Pancreas (tissue), 10 donors: Measurements from ENCODE around the gene TRIM16. TPM values are rescaled to one million over a fixed set of nuclear protein-coding genes. Genes with fewer than 3 reads are reported as not detected.
A peak's percentile ranks its signal among the peaks of the same experiment; 100 is the strongest.

Experiments
- ATAC-seq, 4 donors: fragments of 200-7000 bp; cut with Tn5 transposase; one replicate each; pipeline versions ENCODE4 v1.8.0 to v1.9.1; 2020; ENCODE audit warnings: mild to moderate bottlenecking in 4 of 4, moderate library complexity in 4 of 4
- DNase-seq, 6 donors: peaks; one replicate each; pipeline ENCODE4 v3.0.0-alpha.2; 2020
- FAIRE-seq: peaks from 2 replicates; lab custom pipeline; 2012; peaks lifted over from hg19 to GRCh38; lab: Jason Lieb, UNC
- H3K27ac ChIP-seq, 4 donors: fragments of 200-600 bp; sonication (generic); 1 replicate in 3 of 4; 2 replicates in 1 of 4; pipeline versions ENCODE4 v1.5.0 to v1.8.0; 2020
- H3K27me3 ChIP-seq, 4 donors: fragments of 200-600 bp; one replicate each; pipeline ENCODE4 v1.8.0; 2021
- H3K36me3 ChIP-seq, 3 donors: fragments of 200-600 bp; sonication (generic) in 1 of 3; one replicate each; pipeline versions ENCODE4 v1.5.0 to v1.8.0; 2020 to 2021
- H3K4me1 ChIP-seq, 3 donors: fragments of 200-600 bp; one replicate each; pipeline ENCODE4 v1.8.0; 2021
- H3K4me3 ChIP-seq, 4 donors: fragments of 200-600 bp; sonication (generic) in 2 of 4; one replicate each; pipeline versions ENCODE4 v1.5.0 to v1.8.0; 2020 to 2021
- H3K9me3 ChIP-seq, 4 donors: fragments of 200-600 bp; one replicate each; pipeline ENCODE4 v1.8.0; 2021
- WGBS, 2 donors: extraction: QIAGEN DNeasy Blood & Tissue Kit; methylation state at CpG; one replicate each; pipeline ENCODE4 v1.1.7; 2013; 5-methylcytosine and 5-hydroxymethylcytosine counted together
- intact Hi-C, 3 donors: fragments of 100-400 bp; cut with DNase I; formaldehyde crosslinking; loops; one replicate each; pipeline versions ENCODE4 v1.11.1 to v1.14.2; 2022
- polyA plus RNA-seq, 2 donors: library from polyadenylated mRNA; stranded (reverse); fragments of 200-250 nt; gene quantifications; one replicate each; pipeline ENCODE4 v1.2.3, GENCODE V29; 2013
- total RNA-seq, 6 donors: library from RNA; stranded (reverse); fragmentation: NEBNext Ultra II Directional in 4 of 6; extraction: Animal tissue kit (Norgen Biotek cat#: 25700) in 4 of 6; gene quantifications; one replicate each; pipeline versions ENCODE4 v1.2.1 to v1.2.4, GENCODE V29; 2021 to 2023
- TF ChIP-seq, protein P1 (sequence below), 4 donors: fragments of 200-600 bp; sonication (generic) in 3 of 4; IDR thresholded peaks; one replicate each; pipeline versions ENCODE4 v1.5.0 to v1.8.0; 2021; ENCODE audit warnings: antibody characterized with exemption in 4 of 4
- donor health status: healthy with polysubstance abuse.
- donor health status: DM: no; HTN: no; CAD: no; lungs with moderate emphysema.
- donor health status: DM: no; HTN: no; CAD: no.
- donor health status: control.
- donor health status: control.
- donor health status: Bipolar disorder and iron deficiency.
- donor health status: DM: yes; HTN: yes; CAD: no.
- donor health status: DM: no; HTN: no; CAD: no.
- donor health status: DM: no; HTN: no; CAD: no.
- donor health status: DM: yes; HTN: yes; CAD: no.

Gene TRIM16
- total and polyA plus RNA-seq, 8 donors = 3.1 to 10.2 (median 5.9) TPM

DNA sequence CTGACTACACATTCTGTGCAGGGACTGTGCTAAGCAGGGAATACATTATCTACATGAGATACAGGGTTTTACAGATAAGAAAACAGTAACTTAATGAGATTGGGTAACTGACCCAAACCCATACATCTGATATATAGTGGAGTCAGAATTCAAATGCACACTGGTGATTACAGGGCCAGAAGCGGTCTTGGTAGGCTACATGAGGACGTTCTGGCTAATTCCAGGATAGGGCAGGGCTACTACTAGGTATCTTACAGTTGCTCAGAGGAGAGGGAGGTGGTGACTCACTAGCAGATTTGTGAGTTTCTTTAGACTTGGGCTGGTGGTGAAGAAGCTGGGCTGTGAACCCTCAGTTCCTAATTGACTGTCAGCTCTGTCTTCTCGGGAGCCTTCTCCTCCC is 21.4 kb downstream of the TRIM16 start:
- Histone ChIP-seq H3K36me3 (no peaks in the 10 kb centered on the region), H3K27ac (no peak overlapping the region), H3K9me3 (no peaks in the 10 kb centered on the region), H3K4me3 (no peak overlapping the region), H3K27me3 (no peaks in the 10 kb centered on the region), H3K4me1 (peaks cover 7 to 12% (median 7%) of the 10 kb centered on the region in 3 donors)
- FAIRE-seq (no peak), DNase-seq (no peak), ATAC-seq (no peak)
- intact Hi-C loops = no loop called here
- TF ChIP-seq, protein P1, sequence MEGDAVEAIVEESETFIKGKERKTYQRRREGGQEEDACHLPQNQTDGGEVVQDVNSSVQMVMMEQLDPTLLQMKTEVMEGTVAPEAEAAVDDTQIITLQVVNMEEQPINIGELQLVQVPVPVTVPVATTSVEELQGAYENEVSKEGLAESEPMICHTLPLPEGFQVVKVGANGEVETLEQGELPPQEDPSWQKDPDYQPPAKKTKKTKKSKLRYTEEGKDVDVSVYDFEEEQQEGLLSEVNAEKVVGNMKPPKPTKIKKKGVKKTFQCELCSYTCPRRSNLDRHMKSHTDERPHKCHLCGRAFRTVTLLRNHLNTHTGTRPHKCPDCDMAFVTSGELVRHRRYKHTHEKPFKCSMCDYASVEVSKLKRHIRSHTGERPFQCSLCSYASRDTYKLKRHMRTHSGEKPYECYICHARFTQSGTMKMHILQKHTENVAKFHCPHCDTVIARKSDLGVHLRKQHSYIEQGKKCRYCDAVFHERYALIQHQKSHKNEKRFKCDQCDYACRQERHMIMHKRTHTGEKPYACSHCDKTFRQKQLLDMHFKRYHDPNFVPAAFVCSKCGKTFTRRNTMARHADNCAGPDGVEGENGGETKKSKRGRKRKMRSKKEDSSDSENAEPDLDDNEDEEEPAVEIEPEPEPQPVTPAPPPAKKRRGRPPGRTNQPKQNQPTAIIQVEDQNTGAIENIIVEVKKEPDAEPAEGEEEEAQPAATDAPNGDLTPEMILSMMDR (IDR thresholded peaks at IDR 0.05) = no peak
- 88 to 95% methylated on average over 3 of the region's 3 CpGs for WGBS, 2 donors

DNA sequence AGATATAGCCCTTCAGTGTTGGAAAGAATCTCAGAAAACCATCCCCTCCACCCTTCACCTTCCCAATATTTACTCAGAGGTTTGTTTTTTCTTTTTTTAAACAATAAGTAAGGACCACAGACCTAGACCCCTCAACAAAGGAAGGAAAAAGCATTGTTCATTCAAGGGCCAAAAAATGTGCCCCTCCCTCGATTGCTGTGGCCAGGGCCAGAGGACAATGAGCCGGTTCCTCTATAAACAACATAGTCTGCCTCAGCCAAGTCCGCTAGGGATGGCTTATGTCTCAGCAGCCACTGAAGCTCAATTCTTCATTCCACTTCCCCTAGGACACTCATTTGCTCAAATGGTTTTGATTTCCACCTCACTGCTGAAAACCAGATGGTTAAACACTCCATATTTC is 24.0 kb downstream of the TRIM16 start:
- FAIRE-seq (no peak), DNase-seq (no peak), ATAC-seq (peak in 1 of 4 donors; percentile 15)
- intact Hi-C loops = no loop called here
- H3K36me3 ChIP-seq = no peaks in the 10 kb centered on the region
- TF ChIP-seq, protein P1 (IDR thresholded peaks at IDR 0.05) = no peak
- no peaks in the 10 kb centered on the region for H3K27me3 ChIP-seq
- H3K4me3 ChIP-seq = no peak overlapping the region
- H3K4me1 ChIP-seq = peaks cover 7 to 12% (median 7%) of the 10 kb centered on the region in 3 donors
- H3K9me3 ChIP-seq = no peaks in the 10 kb centered on the region
- 66 to 68% methylated on average over 3 of the region's 3 CpGs for WGBS, 2 donors
- H3K27ac ChIP-seq = peak overlapping the region in 3 of 4 donors; percentile 43 to 56 (median 51)

- Histone ChIP-seq H3K4me1 (peaks cover 7 to 12% (median 7%) of the 10 kb centered on the region in 3 donors), H3K27me3 (no peaks in the 10 kb centered on the region), H3K9me3 (no peaks in the 10 kb centered on the region), H3K27ac (peak overlapping the region in 3 of 4 donors; percentile 43 to 56 (median 51)), H3K36me3 (no peaks in the 10 kb centered on the region), H3K4me3 (no peak overlapping the region)
- ATAC-seq (peak; percentile 82 to 92 (median 87)), FAIRE-seq (no peak), DNase-seq (peak; percentile 62 to 80 (median 75))
- TF ChIP-seq, protein P1 (IDR thresholded peaks at IDR 0.05) = no peak
- WGBS, 2 donors = 21 to 23% methylated on average over 4 of the region's 4 CpGs
- intact Hi-C loops = no loop called here
These were observed 24.4 kb downstream of the TRIM16 start for GRCh38 chr17:15659663-15660062.

GRCh38 chr17:15659236-15659635 is 24.9 kb downstream of the TRIM16 start:
- H3K4me3 ChIP-seq = no peak overlapping the region
- ATAC-seq (peak in 3 of 4 donors; percentile 8 to 34 (median 20)), FAIRE-seq (no peak), DNase-seq (no peak)
- H3K36me3 ChIP-seq = no peaks in the 10 kb centered on the region
- peaks cover 7 to 12% (median 7%) of the 10 kb centered on the region in 3 donors for H3K4me1 ChIP-seq
- H3K27ac ChIP-seq = peak overlapping the region in 3 of 4 donors; percentile 43 to 56 (median 51)
- no peaks in the 10 kb centered on the region for H3K27me3 ChIP-seq
- TF ChIP-seq, protein P1 (IDR thresholded peaks at IDR 0.05) = no peak
- 85 to 87% methylated on average over 6 of the region's 6 CpGs for WGBS, 2 donors
- H3K9me3 ChIP-seq = no peaks in the 10 kb centered on the region
- intact Hi-C loops = no loop called here

DNA sequence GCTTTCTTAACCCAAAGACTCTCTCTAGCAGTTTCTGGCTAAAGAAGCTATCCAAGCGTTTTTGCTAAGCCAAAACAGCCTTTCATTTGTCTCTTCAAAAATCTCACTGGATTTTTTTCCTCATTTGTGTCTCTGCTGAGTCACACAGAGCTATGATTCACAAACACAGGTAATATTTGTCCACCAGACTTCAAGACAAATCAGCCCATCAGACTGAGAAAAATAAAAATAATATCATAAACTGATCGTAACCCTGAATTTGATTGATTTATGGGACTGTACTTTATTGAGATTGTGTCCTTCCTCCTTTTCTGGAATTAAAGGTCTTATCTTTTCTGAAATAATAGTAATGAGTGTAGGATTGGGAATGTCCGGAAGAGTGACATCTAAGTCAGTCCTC is 25.8 kb downstream of the TRIM16 start:
- 80 to 88% methylated on average over 3 of the region's 3 CpGs for WGBS, 2 donors
- Histone ChIP-seq H3K27me3 (no peaks in the 10 kb centered on the region), H3K9me3 (no peaks in the 10 kb centered on the region), H3K36me3 (no peaks in the 10 kb centered on the region), H3K4me3 (no peak overlapping the region), H3K27ac (no peak overlapping the region), H3K4me1 (peaks cover 7 to 12% (median 7%) of the 10 kb centered on the region in 3 donors)
- ATAC-seq (no peak), FAIRE-seq (no peak), DNase-seq (no peak)
- intact Hi-C loops = no loop called here
- TF ChIP-seq, protein P1 (IDR thresholded peaks at IDR 0.05) = no peak
